ENCODE measurements around the gene SEMA6D. TPM values are rescaled to one million over a fixed set of nuclear protein-coding genes. Genes with fewer than 3 reads are reported as not detected.

Gene SEMA6D
- total RNA-seq, 1 experiment from 2014 or later, result not detected

DNA sequence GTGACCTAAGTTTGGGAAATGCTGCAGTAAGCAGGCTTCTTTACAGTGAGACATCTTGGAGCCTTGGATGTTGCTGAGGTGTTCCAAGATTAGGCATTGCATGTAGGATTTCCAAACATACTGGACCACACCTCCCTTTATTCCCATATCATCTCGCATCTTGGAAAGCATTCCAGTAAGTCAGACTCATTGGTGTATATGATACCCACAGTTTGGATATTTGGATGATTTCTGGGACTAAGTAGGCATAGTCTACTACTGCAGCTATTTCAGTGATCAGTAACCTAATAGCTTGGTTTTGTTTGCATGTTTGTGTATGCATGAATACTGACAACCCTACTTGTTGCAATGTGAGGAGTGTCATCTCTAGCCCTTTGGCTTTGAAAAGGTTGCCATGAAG lies 97.3 kb downstream of the SEMA6D start:
- no peak overlapping the region for H3K9ac ChIP-seq (ENCODE audit: low read length)
- H4K20me1 ChIP-seq (ENCODE audit: insufficient read depth, low read depth, low read length), result no peaks in the 10 kb centered on the region
- H3K9me3 ChIP-seq (ENCODE audit: low read length), result no peaks in the 10 kb centered on the region
- no peak overlapping the region for H2AFZ ChIP-seq (ENCODE audit: low read length)
- DNase-seq, result no peak
- no peaks in the 10 kb centered on the region for H3K9me2 ChIP-seq (replicated peaks; ENCODE audit: insufficient read depth, low read length)
- no peaks in the 10 kb centered on the region for H3K79me2 ChIP-seq (ENCODE audit: low read length)
- no peaks in the 10 kb centered on the region for H3K4me1 ChIP-seq (ENCODE audit: low read length)
- H3K36me3 ChIP-seq (ENCODE audit: insufficient read depth, low read length), result no peaks in the 10 kb centered on the region
- no peak overlapping the region for H3K4me3 ChIP-seq (ENCODE audit: low read length)
- H3K27ac ChIP-seq (ENCODE audit: low read length), result no peak overlapping the region
- H3K4me2 ChIP-seq (ENCODE audit: low read depth, low read length, poor library complexity, severe bottlenecking), result no peak overlapping the region
- H3K27me3 ChIP-seq (ENCODE audit: low read length), result no peaks in the 10 kb centered on the region

DNA sequence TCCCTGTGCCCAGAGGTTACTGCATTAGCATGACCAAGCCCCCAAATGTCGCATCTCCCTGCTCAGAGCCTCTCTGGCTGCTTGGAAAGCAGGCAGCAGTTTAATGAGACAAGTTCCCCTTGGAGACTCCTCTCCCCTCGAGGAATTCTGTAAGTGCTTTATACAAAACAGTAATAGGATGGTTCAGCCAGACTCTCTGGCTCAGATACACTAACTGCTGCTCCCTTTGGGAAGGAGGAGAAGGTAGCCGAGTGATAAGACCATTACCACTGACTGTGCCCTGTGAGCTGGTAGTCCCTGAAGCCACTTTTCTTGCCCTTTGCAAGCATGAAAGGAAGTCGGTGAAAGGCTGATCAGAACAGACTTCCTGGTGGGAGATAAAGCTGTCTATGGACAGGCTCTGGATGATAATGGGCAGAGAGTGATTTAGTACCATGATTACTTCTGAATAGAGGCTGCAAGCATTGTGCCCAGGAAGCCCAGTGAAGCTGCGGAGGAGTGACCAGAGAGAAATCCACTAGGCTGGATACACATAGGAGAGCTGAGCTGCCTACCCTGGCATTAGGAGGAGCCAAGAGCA lies 100.8 kb downstream of the SEMA6D start:
- no peak for DNase-seq
- H3K9ac ChIP-seq (ENCODE audit: low read length), result no peak overlapping the region
- no peak overlapping the region for H3K27ac ChIP-seq (ENCODE audit: low read length)
- H3K4me2 ChIP-seq (ENCODE audit: low read depth, low read length, poor library complexity, severe bottlenecking), result no peak overlapping the region
- H3K9me2 ChIP-seq (replicated peaks; ENCODE audit: insufficient read depth, low read length), result no peaks in the 10 kb centered on the region
- H3K79me2 ChIP-seq (ENCODE audit: low read length), result no peaks in the 10 kb centered on the region
- no peaks in the 10 kb centered on the region for H3K36me3 ChIP-seq (ENCODE audit: insufficient read depth, low read length)
- H3K4me3 ChIP-seq (ENCODE audit: low read length), result no peak overlapping the region
- no peaks in the 10 kb centered on the region for H3K4me1 ChIP-seq (ENCODE audit: low read length)
- H4K20me1 ChIP-seq (ENCODE audit: insufficient read depth, low read depth, low read length), result no peaks in the 10 kb centered on the region
- no peaks in the 10 kb centered on the region for H3K27me3 ChIP-seq (ENCODE audit: low read length)
- no peak overlapping the region for H2AFZ ChIP-seq (ENCODE audit: low read length)
- H3K9me3 ChIP-seq (ENCODE audit: low read length), result no peaks in the 10 kb centered on the region

DNA sequence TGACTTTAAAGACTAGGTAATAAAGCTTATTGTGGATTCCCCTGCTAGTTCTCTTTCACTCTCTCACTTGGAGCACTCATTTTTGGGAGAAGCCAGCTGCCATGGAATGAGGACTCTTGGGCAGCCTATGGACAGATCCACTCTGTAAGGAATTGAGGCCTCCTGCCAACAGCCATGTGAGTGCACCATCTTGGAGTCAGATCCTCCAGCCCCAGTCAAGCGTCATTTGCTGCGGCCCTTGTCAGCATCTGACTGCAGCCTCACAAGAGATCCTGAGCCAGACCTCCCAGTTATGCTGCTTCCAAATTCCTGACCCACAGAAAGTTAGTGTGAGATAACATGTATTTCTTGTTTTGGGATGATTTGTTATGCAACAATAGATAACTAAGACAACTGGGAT lies 101.9 kb downstream of the SEMA6D start:
- no peaks in the 10 kb centered on the region for H3K27me3 ChIP-seq (ENCODE audit: low read length)
- H3K36me3 ChIP-seq (ENCODE audit: insufficient read depth, low read length), result no peaks in the 10 kb centered on the region
- H4K20me1 ChIP-seq (ENCODE audit: insufficient read depth, low read depth, low read length), result no peaks in the 10 kb centered on the region
- no peaks in the 10 kb centered on the region for H3K9me3 ChIP-seq (ENCODE audit: low read length)
- H3K79me2 ChIP-seq (ENCODE audit: low read length), result no peaks in the 10 kb centered on the region
- no peak overlapping the region for H3K4me2 ChIP-seq (ENCODE audit: low read depth, low read length, poor library complexity, severe bottlenecking)
- no peak overlapping the region for H2AFZ ChIP-seq (ENCODE audit: low read length)
- no peak overlapping the region for H3K9ac ChIP-seq (ENCODE audit: low read length)
- H3K4me1 ChIP-seq (ENCODE audit: low read length), result no peaks in the 10 kb centered on the region
- no peak overlapping the region for H3K4me3 ChIP-seq (ENCODE audit: low read length)
- H3K27ac ChIP-seq (ENCODE audit: low read length), result no peak overlapping the region
- no peak for DNase-seq
- H3K9me2 ChIP-seq (replicated peaks; ENCODE audit: insufficient read depth, low read length), result no peaks in the 10 kb centered on the region; the same call in 1 of the 2 replicates

DNA sequence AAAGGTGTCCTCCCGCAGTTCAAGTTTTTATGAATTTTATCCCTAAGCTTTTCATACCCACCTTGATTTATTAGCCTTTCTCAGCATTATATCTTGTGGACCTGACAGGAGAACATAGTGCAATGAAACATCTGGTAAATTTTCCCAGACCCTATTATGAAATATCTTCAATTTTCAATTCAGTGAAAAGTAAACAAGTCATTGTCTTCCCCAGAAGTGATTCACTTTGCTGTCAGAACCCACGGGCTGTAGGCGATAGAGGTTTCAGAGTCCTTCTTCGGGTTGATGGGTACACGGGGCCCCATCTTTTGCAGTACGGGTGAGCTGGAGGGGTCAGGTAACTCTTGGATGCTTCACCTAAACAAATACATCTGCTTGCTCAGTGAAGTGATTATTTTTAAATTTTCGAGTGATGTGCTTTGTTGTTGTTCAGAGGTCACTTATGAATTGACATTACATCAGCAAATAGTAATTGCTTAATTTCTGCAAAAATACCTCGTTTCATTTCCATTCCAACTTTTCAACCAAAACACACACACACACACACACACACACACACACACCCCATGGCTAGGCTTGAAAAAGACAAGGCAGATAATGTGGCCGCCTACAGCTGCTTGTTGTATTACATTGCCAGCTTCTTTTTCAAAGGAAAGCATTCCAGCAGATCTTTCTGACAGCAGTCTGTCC lies 102.9 kb downstream of the SEMA6D start:
- Histone ChIP-seq H3K36me3 (ENCODE audit: insufficient read depth, low read length) (no peaks in the 10 kb centered on the region), H3K27ac (ENCODE audit: low read length) (no peak overlapping the region), H3K27me3 (ENCODE audit: low read length) (no peaks in the 10 kb centered on the region), H3K4me3 (ENCODE audit: low read length) (no peak overlapping the region), H3K79me2 (ENCODE audit: low read length) (no peaks in the 10 kb centered on the region), H3K9me3 (ENCODE audit: low read length) (no peaks in the 10 kb centered on the region), H4K20me1 (ENCODE audit: insufficient read depth, low read depth, low read length) (no peaks in the 10 kb centered on the region), H3K4me1 (ENCODE audit: low read length) (no peaks in the 10 kb centered on the region), H3K4me2 (ENCODE audit: low read depth, low read length, poor library complexity, severe bottlenecking) (no peak overlapping the region), H2AFZ (ENCODE audit: low read length) (no peak overlapping the region), H3K9ac (ENCODE audit: low read length) (no peak overlapping the region), H3K9me2 (replicated peaks; ENCODE audit: insufficient read depth, low read length) (no peaks in the 10 kb centered on the region; the same call in 1 of the 2 replicates)
- no peak for DNase-seq

DNA sequence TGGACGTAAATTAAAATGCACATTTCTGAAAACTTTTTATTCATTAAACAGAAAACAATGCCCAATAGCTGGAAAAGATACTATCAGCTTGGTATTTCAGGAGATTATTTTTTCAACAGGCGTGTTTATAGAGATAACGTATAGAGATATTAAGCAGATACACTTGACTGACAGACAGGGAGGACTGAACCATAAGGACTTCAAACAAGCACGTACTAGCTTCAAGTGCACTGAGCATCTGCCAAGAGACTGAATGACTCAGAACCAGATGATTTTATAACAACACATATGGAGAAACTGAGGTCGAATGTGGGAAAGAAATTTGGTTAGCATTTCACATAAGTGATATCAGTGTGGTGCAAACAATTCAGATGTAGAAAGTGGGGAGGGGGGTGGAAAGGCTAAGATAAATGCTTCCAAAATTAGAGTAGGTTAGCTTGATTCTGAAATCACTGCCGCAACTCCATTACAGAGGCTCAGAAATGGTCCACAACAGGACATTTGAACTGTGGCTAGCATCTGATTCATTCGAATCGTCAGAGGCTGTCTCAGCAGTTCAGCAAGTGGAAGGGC lies 103.5 kb downstream of the SEMA6D start:
- H4K20me1 ChIP-seq (ENCODE audit: insufficient read depth, low read depth, low read length), result no peaks in the 10 kb centered on the region
- no peaks in the 10 kb centered on the region for H3K36me3 ChIP-seq (ENCODE audit: insufficient read depth, low read length)
- no peak overlapping the region for H3K27ac ChIP-seq (ENCODE audit: low read length)
- no peaks in the 10 kb centered on the region; the same call in 1 of the 2 replicates for H3K9me2 ChIP-seq (replicated peaks; ENCODE audit: insufficient read depth, low read length)
- H3K79me2 ChIP-seq (ENCODE audit: low read length), result no peaks in the 10 kb centered on the region
- H3K4me2 ChIP-seq (ENCODE audit: low read depth, low read length, poor library complexity, severe bottlenecking), result no peak overlapping the region
- H3K27me3 ChIP-seq (ENCODE audit: low read length), result no peaks in the 10 kb centered on the region
- H3K4me1 ChIP-seq (ENCODE audit: low read length), result no peaks in the 10 kb centered on the region
- H3K4me3 ChIP-seq (ENCODE audit: low read length), result no peak overlapping the region
- no peak overlapping the region for H3K9ac ChIP-seq (ENCODE audit: low read length)
- DNase-seq, result no peak
- H2AFZ ChIP-seq (ENCODE audit: low read length), result no peak overlapping the region
- H3K9me3 ChIP-seq (ENCODE audit: low read length), result no peaks in the 10 kb centered on the region

DNA sequence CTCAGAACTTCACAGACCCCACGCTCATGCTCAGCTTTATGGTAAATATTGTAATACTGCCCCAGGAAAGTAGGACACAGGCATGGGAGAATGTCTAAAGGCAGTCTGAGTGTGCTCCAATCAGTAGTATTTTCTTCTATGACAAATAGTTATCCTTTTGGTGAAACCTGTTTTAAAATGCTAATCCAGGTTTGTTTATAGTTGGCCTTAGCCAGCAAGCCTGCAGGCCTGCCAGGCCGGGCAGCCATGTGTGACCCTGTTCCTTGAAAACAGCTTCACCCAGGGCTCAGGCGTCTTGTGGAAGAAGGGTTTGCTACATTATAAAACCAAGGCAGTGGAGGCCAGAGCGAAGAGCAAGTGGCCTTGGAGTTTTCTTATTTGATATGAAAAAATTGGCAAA lies 104.7 kb downstream of the SEMA6D start:
- no peak for DNase-seq

More for the DNA sequence above, 104.7 kb downstream of the SEMA6D start:
- Histone ChIP-seq H3K4me1 (ENCODE audit: low read length) (no peaks in the 10 kb centered on the region), H3K79me2 (ENCODE audit: low read length) (no peaks in the 10 kb centered on the region), H3K4me2 (ENCODE audit: low read depth, low read length, poor library complexity, severe bottlenecking) (no peak overlapping the region), H2AFZ (ENCODE audit: low read length) (no peak overlapping the region), H3K27ac (ENCODE audit: low read length) (no peak overlapping the region), H4K20me1 (ENCODE audit: insufficient read depth, low read depth, low read length) (no peaks in the 10 kb centered on the region), H3K36me3 (ENCODE audit: insufficient read depth, low read length) (no peaks in the 10 kb centered on the region), H3K4me3 (ENCODE audit: low read length) (no peak overlapping the region), H3K9ac (ENCODE audit: low read length) (no peak overlapping the region), H3K27me3 (ENCODE audit: low read length) (peaks cover 3% of the 10 kb centered on the region; the same call in 1 of the 2 replicates), H3K9me2 (replicated peaks; ENCODE audit: insufficient read depth, low read length) (peaks cover 2% of the 10 kb centered on the region; the same call in 1 of the 2 replicates), H3K9me3 (ENCODE audit: low read length) (peaks cover 3% of the 10 kb centered on the region; the same call in 1 of the 2 replicates)
